ENCODE results near the gene LSR. TPM values are rescaled to one million over a fixed set of nuclear protein-coding genes. Genes with fewer than 3 reads are reported as not detected.
"Not testable (repeated sequence)": the region's sequence is repeated elsewhere in the genome, so short reads cannot be mapped to it uniquely, and the experiment has no call there.

The LSR gene
- total RNA-seq, 2 donors from 2014 or later = 10.3 to 41.0 TPM

DNA sequence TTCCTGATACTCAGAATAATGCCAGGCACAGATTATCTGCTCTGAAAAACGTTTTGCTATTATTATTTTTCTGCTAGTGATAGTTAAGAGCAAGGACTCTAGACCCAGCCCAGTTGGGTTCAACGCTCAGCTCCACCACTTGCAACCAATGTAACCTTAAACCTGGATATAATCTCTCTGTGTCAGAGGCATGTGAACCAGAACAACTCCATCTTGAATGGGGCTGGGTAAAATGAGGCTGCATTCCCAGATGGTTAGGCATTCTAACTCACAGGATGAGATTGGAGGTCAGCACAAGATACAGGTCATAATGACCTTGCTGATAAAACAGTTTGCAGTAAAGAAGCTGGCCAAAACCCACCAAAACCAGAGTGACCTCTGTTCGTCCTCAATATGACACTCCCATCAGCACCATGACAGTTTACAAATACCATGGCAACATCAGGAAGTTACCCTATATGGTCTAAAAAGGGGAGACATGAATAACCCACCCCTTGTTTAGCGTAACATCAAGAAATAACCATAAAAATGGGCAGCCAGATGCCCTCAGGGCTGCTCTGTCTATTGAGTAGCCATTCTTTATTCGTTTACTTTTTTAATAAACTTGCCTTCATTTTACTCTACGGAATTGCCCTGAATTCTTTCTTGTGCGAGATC lies 33.9 kb upstream of the LSR start:
- ATAC-seq = no peak
- Mint-ChIP-seq H3K36me3 (peaks cover 7 to 35% of the 10 kb centered on the region in 2 donors), H3K27ac (peak overlapping the region; percentile 98 to 99), H3K9me3 (peaks cover 6 to 14% of the 10 kb centered on the region in 2 donors)
- DNase-seq (ENCODE audit: low spot score in 2 of 2) = peak in 1 of 2 donors; percentile 1

DNA sequence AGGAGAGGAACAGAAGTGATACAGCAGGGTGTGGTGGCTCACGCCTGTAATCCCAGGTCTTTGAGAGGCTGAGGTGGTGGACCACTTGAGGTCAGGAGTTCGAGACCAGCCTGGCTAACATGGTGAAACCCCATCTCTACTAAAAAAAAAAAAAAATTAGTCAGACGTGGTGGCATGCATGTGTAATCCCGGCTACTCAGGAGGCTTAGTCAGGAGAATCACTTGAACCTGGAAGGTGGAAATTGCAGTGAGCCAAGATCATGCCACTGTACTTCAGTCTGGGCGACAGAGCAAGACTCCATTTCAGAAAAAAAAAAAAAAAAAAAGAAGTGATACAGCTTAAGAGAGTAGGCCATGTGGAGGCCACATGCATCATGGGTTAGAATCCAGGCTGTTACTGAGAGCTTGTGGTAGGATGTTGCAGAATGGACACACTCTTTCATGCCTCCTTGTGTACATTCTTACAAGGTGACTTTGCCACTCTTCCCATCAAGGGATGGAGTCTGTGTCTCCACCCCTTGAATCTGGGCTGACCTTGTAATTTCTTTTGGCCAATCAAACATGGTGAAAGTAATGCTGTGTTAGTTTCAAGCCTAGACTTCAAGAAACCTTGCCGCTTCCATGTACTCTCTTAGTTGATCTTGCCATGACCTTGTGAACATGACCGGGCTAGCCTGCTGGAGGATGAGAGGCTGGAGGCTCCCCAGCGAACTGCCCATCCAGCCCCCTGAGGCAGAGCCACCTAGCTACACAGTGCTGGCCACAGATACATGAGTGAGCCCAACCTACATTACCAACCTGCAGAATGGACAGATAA lies 32.6 kb upstream of the LSR start:
- H3K27ac Mint-ChIP-seq = peak overlapping the region; percentile 65 to 98
- no peak for ATAC-seq
- H3K36me3 Mint-ChIP-seq = peaks cover 7 to 35% of the 10 kb centered on the region in 2 donors
- H3K9me3 Mint-ChIP-seq = peaks cover 6 to 14% of the 10 kb centered on the region in 2 donors
- peak in 1 of 2 donors; percentile 31 for DNase-seq (ENCODE audit: low spot score in 2 of 2)

DNA sequence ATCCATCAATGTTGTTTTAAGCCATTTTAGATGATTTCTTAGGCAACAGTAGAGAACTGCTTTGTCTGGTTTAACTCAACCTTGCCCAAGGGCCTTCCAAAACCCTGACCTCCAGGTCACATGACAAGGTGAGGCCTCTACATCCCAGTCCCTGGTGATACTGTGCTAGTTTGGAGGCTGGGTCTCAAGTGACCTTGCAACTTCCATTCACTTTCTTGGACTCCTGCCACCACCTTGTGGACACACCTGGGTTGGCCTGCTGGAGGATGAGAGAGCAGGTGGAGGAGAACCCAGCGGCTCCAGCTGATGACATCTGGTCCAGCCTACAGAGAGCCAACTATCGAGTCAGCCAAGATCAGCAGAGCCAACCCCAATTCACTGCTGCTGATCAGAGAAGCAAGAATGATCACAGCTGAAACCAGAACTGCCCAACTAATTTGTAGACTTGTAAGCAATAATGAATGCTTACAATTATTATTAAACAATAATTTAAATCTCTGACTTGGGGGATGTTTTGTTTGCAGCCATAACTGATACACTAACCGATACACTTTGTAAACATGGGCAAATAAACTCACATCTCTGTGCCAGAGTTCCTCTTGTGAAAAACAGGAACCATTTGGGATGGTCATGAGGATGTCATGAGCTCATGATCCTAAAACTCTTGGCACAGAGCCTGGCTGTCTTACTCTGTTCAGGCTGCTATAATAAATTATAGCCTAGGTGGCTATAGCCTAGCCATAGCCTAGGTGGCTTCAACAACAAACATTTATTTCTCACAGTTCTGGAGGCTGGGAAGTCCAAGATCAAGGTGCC lies 31.8 kb upstream of the LSR start:
- DNase-seq (ENCODE audit: low spot score in 2 of 2) (peak in 1 of 2 donors; percentile 52), ATAC-seq (no peak)
- Mint-ChIP-seq H3K36me3 (peaks cover 4 to 32% of the 10 kb centered on the region in 2 donors), H3K27ac (peak overlapping the region in 1 of 2 donors; percentile 68), H3K9me3 (peaks cover 6 to 14% of the 10 kb centered on the region in 2 donors)

DNA sequence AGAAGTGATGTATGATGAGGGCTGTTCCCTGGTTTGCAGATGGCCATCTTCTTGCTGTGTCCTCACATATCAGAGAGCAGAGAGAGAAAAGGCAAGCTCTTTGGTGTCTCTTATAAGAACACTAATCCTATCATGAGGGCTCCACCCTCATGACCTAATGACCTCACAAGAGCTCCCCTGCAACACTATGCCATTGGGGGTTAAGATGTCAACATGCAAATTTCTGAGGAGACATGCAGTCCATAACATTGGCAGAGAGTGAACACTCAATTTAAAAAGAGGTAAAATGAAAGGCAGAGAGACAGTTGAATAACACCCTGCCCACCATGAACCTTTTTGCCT lies 31.2 kb upstream of the LSR start:
- Mint-ChIP-seq H3K9me3 (peaks cover 6 to 14% of the 10 kb centered on the region in 2 donors), H3K36me3 (peaks cover 0 to 27% of the 10 kb centered on the region in 2 donors), H3K27ac (no peak overlapping the region)
- ATAC-seq (no peak), DNase-seq (ENCODE audit: low spot score in 2 of 2) (no peak)

DNA sequence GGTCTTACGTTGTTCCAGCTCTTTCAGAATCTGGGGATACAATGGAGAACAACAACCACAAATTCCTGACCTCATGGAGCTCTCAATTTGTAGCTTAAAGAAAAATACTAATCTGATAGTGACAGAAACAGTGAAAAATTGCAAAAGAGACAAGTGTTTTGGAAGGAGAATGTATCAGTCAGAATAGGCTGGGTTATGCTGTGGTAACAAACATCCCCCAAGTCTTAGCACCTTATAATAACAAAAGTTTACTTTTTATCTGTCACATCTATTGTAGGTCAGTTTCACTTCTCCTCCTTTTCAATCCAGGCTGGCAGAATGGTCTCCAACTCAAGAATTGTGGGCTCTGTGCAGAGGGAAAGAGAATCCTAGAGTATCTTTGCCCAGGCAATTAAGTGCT lies 29.8 kb upstream of the LSR start:
- no peak for ATAC-seq
- no peak overlapping the region for H3K27ac Mint-ChIP-seq
- no peak for DNase-seq (ENCODE audit: low spot score in 2 of 2)
- peaks cover 0 to 27% of the 10 kb centered on the region in 2 donors for H3K36me3 Mint-ChIP-seq
- H3K9me3 Mint-ChIP-seq = peaks cover 6 to 14% of the 10 kb centered on the region in 2 donors

DNA sequence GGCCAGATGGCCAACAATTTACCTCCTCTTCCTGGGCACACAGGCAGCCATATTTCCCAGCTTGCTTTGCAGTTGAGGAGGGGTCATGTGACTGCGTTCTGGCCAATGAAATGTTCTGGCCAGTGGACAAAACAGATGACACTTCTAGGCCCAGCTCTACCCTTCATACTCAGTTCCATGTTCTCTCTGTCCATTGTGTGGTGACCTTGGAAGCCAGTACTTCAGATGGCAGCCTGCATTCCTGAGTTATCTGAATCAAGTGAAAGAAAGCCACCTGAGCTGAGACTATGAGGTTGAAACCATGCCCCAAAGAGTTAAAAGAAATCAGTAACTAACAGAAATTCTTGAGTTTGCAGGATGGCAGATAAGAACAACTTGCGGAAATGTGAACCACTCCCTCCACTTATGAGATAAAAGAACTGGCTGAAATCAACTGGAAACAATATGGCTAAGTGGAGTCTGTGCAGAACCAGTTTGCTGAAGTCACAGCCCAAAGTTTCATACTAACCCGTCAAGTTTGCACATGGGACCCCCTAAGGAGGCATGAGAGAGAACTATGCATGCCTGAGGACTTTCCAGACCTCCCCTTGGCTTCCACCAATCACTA lies 28.4 kb upstream of the LSR start:
- DNase-seq (ENCODE audit: low spot score in 2 of 2) (peak in 1 of 2 donors; percentile 20), ATAC-seq (no peak)
- peaks cover 0 to 27% of the 10 kb centered on the region in 2 donors for H3K36me3 Mint-ChIP-seq
- H3K27ac Mint-ChIP-seq = no peak overlapping the region
- peaks cover 6 to 11% of the 10 kb centered on the region in 2 donors for H3K9me3 Mint-ChIP-seq

DNA sequence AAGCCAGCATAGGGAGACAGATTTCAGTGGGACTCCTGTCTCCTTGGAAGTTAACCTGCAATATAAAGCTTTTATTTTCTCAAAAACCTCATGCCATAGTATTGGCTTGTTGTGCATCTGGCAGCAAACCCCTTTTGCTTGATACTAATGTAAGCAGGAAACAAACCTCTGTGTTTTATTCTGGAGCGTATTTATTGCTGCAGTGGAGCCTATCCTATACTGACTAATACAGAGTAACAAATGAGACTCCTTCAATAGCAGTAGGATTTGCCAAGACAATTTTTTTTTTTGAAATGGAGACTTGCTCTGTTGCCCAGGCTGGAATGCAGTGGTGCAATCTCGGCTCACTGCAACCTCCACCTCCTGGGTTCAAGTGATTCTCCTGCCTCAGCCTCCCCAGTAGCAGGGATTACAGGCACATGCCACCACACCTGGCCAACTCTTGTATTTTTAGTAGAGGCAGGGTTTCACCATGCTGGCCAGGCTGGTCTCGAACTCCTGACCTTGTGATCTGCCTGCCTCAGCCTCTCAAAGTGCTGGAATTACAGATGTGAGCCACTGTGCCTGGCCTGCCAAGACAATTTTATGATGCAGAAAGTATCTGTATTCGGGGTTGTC lies 27.7 kb upstream of the LSR start:
- H3K36me3 Mint-ChIP-seq = peaks cover 0 to 27% of the 10 kb centered on the region in 2 donors
- DNase-seq (ENCODE audit: low spot score in 2 of 2) = peak in 1 of 2 donors; percentile 11
- not testable (repeated sequence) for H3K9me3 Mint-ChIP-seq, ATAC-seq, H3K27ac Mint-ChIP-seq

DNA sequence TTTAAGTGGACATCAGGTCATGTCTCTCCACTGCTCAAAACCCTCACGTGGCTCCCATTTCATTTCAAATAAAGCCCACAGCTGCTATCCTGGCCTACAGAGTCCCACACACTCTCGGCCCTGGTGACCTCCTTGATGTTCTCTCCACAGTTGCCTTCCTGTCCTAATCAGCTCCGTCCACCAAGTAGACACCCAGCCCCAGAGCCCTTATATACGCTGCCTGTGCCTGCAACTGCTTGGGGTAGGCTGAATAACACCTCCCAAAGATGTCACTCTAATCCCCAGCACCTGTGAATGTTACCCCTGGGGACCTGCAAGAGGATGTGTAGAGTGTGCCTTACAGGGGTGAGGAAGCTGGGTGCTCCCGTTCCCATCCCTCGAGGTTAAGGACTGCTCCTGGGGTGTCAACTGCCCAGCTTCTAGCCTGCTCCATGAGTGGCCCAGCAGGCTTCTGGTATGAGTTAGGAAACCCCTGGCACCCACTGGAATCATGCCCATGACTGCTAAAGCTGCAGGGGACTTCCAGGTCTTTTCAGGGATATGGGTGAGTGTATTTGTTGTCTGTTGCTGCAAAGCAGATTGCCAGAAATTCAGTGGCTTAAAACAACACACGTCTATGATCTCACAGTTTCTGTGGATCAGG lies 26.3 kb upstream of the LSR start:
- Mint-ChIP-seq H3K36me3 (peaks cover 0 to 15% of the 10 kb centered on the region in 2 donors), H3K9me3 (peaks cover 6 to 7% of the 10 kb centered on the region in 2 donors), H3K27ac (no peak overlapping the region)
- ATAC-seq (no peak), DNase-seq (ENCODE audit: low spot score in 2 of 2) (peak in 1 of 2 donors; percentile 40)

DNA sequence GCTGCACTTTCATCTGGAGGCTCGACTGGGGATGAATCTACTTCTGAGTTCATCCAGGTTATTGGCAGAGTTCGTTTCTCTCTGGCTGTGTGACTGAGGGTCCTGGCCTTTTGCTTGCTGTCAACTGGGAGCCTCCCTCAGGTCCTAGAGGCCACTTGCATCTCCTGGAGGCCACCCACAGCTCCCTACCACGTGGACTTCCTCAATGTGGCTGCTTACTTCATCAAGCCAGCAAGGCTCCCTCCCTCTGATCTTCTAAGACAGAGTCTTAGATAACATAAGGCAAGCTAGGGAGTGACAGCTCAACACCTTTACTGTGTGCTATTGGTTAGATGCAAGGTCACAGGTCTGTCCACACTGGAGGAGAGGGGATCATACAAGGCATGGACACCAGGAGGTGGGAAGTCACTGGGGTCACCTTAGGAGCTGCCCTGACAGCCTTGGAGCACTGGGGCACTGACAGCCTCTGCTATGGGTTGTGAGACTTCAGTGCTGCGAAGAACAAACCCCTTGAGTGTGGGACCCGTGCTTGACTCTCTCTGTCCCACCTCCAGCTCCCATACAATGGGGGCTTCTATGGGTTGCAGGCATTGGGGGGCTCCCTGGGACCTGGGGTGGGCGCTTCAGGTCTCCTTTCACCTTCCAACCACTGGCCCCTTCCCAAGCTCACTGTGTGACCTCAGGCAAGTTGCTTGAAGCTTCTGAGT lies 25.6 kb upstream of the LSR start:
- H3K36me3 Mint-ChIP-seq = peaks cover 0 to 13% of the 10 kb centered on the region in 2 donors
- peak overlapping the region in 1 of 2 donors; percentile 22 for H3K27ac Mint-ChIP-seq
- ATAC-seq (no peak), DNase-seq (ENCODE audit: low spot score in 2 of 2) (peak in 1 of 2 donors; percentile 40)
- peaks cover 6 to 7% of the 10 kb centered on the region in 2 donors for H3K9me3 Mint-ChIP-seq

DNA sequence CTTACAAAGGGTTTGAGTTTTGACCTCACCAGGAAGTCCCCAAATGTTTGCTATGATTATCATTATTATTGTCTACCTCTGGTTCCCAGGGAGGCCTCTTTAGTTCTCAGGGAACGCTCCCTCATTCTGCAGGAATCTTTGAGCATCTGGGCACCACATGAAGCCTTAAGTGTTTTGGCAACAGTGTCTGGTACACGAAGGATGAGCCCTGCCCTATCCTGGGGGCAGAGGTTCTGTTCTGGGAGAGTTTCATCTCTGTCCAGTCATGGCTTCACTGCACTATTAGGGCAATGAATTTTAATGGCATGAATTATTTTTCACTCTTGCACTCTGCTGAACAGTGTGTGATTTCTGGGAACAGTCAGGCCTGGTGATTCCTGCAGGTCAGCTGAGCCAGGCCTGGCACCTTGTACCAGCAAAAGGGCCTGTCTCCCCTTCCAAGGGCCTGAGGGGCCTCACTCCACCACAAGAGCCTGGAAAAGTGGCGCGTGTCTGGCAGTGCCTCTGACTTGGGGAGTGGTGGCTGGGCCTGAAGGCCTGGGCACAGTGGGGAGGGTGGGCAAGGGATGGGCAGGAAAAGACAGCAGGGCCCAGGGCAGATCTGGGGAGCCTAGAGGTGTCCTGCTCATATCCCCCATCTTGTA lies 24.8 kb upstream of the LSR start:
- peaks cover 6 to 7% of the 10 kb centered on the region in 2 donors for H3K9me3 Mint-ChIP-seq
- ATAC-seq (no peak), DNase-seq (ENCODE audit: low spot score in 2 of 2) (peak in 1 of 2 donors; percentile 47)
- no peak overlapping the region for H3K27ac Mint-ChIP-seq
- peaks cover 0 to 8% of the 10 kb centered on the region in 2 donors for H3K36me3 Mint-ChIP-seq

DNA sequence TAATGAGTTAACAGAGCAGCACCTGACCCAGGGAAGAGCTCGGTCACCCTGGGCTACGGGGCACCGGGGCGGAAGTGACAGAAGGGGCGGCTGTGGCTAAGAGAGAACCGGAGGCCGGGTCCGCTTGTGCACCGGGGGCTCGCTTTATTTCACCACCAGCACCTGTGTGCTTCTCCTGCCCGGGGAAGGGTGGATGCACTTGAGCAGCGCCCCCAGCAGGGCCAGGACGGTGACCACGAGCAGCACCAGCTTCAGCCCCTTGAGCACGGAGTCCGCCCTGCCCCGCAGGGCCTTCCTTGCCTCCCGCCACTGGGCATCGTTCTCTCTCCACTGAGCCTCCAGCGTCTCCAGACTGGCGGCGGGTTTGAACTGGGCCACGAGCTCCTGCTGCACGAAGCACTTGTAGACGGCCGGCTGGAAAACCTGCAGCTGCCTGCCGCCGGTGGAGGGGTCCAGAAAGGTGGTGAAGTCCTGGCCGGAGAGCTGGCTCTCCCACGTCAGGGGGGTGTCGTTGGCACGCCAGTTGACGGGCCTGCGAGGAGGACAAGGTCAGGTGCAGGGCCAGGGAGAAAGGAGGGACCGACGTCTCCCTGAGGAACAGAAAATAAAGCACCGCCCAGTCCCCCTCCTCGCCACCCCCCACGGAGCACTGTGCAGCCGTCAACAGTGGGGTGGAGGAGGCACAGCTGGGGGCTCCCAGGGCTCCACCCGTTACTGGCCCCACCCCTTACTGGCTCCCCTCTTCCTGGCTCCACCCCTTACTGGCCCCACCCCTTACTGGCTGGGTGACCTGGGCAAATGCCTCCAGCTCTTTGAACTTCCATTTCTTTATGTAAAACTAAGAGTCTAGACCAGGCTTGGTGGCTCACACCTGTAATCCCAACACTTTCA lies 23.9 kb upstream of the LSR start:
- Mint-ChIP-seq H3K27ac (no peak overlapping the region), H3K9me3 (no peaks in the 10 kb centered on the region), H3K36me3 (no peaks in the 10 kb centered on the region)
- peak in 1 of 2 donors; percentile 53 for DNase-seq (ENCODE audit: low spot score in 2 of 2)
- no peak for ATAC-seq

DNA sequence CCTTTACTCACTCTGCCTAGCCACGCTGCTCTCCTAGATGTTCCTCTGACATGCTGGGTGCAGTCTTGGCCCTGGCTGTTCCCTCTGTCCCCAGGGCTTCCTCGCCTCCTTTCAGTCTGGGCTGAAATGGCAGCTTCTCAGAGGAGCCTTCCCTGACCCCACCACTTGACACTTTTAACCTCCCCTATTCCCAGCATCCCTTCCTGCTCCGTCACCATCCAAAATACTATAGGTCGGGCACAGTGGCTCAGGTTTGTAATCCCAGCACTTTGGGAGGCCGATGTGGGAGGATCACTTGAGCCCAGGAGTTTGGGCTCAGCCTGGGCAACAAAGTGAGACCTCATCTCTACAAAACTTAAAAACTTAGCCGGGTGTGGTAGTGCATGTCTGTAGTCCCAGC lies 22.9 kb upstream of the LSR start:
- H3K36me3 Mint-ChIP-seq = no peaks in the 10 kb centered on the region

DNA sequence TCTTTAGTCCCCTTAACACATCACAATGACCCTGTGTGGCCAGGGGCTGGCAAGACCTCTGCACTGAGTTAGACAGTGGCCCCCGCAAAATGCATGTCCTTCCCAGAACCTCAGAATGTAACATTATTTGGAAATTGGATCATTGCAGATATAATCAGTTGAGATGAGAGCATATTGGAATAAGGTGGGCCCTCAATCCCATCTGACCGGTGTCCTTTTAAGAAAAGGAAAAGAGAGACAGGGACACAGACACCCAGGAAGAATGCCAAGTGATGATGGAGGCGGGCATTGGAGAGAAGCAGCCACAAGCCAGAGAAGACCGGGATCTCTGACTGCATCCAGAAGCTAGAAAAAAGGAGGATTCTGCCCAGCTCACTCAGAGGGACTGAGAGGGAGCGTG lies 22.1 kb upstream of the LSR start:
- peak overlapping the region in 1 of 2 donors; percentile 2 for H3K27ac Mint-ChIP-seq
- H3K9me3 Mint-ChIP-seq = no peaks in the 10 kb centered on the region
- ATAC-seq (no peak), DNase-seq (ENCODE audit: low spot score in 2 of 2) (peak in 1 of 2 donors; percentile 7)
- H3K36me3 Mint-ChIP-seq = no peaks in the 10 kb centered on the region

More for the DNA sequence above, 22.9 kb upstream of the LSR start:
- Mint-ChIP-seq H3K27ac (no peak overlapping the region), H3K9me3 (no peaks in the 10 kb centered on the region)
- no peak for ATAC-seq
- peak in 1 of 2 donors; percentile 35 for DNase-seq (ENCODE audit: low spot score in 2 of 2)

Data from activated naive CD4-positive, alpha-beta T cell treated with anti-CD3 and anti-CD28 coated beads, Interleukin-2, amount 50 U/mL, for 72 hours (primary cell).